ENCODE measurements around the gene ARHGAP20. TPM values are rescaled to one million over a fixed set of nuclear protein-coding genes. Genes with fewer than 3 reads are reported as not detected.

The ARHGAP20 gene
- total and polyA plus RNA-seq, 2 experiments from 2014 or later: 0.31 TPM; not detected in 1

DNA sequence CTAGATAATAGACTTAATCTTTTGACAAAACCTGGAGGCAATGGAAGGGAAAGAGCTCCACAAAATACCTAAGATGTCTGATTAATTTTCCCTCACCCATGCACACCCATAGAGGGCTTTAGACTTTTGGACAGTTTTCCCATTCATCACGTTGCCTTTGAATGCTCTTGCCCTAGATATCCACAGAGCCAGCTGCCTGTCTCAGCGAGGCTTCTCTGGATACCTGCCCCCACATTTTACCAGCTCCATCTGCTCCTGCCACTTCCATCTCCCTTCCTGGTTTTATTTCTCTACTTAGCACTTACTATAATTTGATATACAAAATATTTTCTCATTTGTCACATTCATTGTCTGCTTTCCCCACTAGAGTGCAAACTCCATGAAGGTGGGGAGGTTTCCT is 145.7 kb downstream of the ARHGAP20 start:
- Mint-ChIP-seq H3K9me3 (no peaks in the 10 kb centered on the region), H3K4me3 (no peak overlapping the region), H3K4me1 (peaks cover 14% of the 10 kb centered on the region), H3K36me3 (ENCODE audit: low read depth) (no peaks in the 10 kb centered on the region), H3K27ac (no peak overlapping the region), H3K27me3 (ENCODE audit: insufficient read depth, low read depth, poor library complexity) (peaks cover 3% of the 10 kb centered on the region)
- Histone ChIP-seq H3K9me2 (ENCODE audit: insufficient read depth) (no peaks in the 10 kb centered on the region; the same call in 1 of the 2 replicates), H3K27ac (ENCODE audit: low read depth) (no peak overlapping the region), H3K79me2 (replicated peaks; ENCODE audit: insufficient read depth) (no peaks in the 10 kb centered on the region), H2AFZ (no peak overlapping the region), H3K4me3 (no peak overlapping the region), H3F3A (replicated peaks; ENCODE audit: low read depth) (no peaks in the 10 kb centered on the region), H4K20me1 (replicated peaks; ENCODE audit: insufficient read depth) (no peaks in the 10 kb centered on the region), H3K27me3 (ENCODE audit: insufficient read depth) (no peaks in the 10 kb centered on the region), H3K4me1 (ENCODE audit: insufficient read depth) (peaks cover 17% of the 10 kb centered on the region), H3K4me2 (no peak overlapping the region), H3K36me3 (ENCODE audit: insufficient read depth) (no peaks in the 10 kb centered on the region)
- TF ChIP-seq POLR2AphosphoS5 (IDR thresholded peaks at IDR 0.05; ENCODE audit: low read depth): no peak
- TF ChIP-seq STAT1 (IDR thresholded peaks at IDR 0.05; ENCODE audit: unreplicated experiment): no peak
- no peak for TF ChIP-seq JUNB (IDR thresholded peaks at IDR 0.05; ENCODE audit: unreplicated experiment)
- no peak for TF ChIP-seq EZH2 (IDR thresholded peaks at IDR 0.05; ENCODE audit: low read depth, unreplicated experiment)
- no peak for TF ChIP-seq CREB1 (CRISPR knock-in tag; IDR thresholded peaks at IDR 0.05; ENCODE audit: low read depth)
- TF ChIP-seq NANOG (IDR thresholded peaks at IDR 0.05; ENCODE audit: borderline replicate concordance): no peak
- TF ChIP-seq ZNF331 (CRISPR knock-in tag; IDR thresholded peaks at IDR 0.05; ENCODE audit: low read depth): no peak
- TF ChIP-seq, protein P1, sequence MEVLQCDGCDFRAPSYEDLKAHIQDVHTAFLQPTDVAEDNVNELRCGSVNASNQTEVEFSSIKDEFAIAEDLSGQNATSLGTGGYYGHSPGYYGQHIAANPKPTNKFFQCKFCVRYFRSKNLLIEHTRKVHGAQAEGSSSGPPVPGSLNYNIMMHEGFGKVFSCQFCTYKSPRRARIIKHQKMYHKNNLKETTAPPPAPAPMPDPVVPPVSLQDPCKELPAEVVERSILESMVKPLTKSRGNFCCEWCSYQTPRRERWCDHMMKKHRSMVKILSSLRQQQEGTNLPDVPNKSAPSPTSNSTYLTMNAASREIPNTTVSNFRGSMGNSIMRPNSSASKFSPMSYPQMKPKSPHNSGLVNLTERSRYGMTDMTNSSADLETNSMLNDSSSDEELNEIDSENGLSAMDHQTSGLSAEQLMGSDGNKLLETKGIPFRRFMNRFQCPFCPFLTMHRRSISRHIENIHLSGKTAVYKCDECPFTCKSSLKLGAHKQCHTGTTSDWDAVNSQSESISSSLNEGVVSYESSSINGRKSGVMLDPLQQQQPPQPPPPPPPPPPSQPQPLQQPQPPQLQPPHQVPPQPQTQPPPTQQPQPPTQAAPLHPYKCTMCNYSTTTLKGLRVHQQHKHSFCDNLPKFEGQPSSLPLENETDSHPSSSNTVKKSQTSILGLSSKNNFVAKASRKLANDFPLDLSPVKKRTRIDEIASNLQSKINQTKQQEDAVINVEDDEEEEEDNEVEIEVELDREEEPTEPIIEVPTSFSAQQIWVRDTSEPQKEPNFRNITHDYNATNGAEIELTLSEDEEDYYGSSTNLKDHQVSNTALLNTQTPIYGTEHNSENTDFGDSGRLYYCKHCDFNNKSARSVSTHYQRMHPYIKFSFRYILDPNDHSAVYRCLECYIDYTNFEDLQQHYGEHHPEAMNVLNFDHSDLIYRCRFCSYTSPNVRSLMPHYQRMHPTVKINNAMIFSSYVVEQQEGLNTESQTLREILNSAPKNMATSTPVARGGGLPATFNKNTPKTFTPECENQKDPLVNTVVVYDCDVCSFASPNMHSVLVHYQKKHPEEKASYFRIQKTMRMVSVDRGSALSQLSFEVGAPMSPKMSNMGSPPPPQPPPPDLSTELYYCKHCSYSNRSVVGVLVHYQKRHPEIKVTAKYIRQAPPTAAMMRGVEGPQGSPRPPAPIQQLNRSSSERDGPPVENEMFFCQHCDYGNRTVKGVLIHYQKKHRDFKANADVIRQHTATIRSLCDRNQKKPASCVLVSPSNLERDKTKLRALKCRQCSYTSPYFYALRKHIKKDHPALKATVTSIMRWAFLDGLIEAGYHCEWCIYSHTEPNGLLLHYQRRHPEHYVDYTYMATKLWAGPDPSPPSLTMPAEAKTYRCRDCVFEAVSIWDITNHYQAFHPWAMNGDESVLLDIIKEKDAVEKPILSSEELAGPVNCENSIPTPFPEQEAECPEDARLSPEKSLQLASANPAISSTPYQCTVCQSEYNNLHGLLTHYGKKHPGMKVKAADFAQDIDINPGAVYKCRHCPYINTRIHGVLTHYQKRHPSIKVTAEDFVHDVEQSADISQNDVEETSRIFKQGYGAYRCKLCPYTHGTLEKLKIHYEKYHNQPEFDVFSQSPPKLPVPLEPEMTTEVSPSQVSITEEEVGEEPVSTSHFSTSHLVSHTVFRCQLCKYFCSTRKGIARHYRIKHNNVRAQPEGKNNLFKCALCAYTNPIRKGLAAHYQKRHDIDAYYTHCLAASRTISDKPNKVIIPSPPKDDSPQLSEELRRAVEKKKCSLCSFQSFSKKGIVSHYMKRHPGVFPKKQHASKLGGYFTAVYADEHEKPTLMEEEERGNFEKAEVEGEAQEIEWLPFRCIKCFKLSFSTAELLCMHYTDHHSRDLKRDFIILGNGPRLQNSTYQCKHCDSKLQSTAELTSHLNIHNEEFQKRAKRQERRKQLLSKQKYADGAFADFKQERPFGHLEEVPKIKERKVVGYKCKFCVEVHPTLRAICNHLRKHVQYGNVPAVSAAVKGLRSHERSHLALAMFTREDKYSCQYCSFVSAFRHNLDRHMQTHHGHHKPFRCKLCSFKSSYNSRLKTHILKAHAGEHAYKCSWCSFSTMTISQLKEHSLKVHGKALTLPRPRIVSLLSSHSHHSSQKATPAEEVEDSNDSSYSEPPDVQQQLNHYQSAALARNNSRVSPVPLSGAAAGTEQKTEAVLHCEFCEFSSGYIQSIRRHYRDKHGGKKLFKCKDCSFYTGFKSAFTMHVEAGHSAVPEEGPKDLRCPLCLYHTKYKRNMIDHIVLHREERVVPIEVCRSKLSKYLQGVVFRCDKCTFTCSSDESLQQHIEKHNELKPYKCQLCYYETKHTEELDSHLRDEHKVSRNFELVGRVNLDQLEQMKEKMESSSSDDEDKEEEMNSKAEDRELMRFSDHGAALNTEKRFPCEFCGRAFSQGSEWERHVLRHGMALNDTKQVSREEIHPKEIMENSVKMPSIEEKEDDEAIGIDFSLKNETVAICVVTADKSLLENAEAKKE (CRISPR knock-in tag; IDR thresholded peaks at IDR 0.05): no peak
- TF ChIP-seq, protein P2, sequence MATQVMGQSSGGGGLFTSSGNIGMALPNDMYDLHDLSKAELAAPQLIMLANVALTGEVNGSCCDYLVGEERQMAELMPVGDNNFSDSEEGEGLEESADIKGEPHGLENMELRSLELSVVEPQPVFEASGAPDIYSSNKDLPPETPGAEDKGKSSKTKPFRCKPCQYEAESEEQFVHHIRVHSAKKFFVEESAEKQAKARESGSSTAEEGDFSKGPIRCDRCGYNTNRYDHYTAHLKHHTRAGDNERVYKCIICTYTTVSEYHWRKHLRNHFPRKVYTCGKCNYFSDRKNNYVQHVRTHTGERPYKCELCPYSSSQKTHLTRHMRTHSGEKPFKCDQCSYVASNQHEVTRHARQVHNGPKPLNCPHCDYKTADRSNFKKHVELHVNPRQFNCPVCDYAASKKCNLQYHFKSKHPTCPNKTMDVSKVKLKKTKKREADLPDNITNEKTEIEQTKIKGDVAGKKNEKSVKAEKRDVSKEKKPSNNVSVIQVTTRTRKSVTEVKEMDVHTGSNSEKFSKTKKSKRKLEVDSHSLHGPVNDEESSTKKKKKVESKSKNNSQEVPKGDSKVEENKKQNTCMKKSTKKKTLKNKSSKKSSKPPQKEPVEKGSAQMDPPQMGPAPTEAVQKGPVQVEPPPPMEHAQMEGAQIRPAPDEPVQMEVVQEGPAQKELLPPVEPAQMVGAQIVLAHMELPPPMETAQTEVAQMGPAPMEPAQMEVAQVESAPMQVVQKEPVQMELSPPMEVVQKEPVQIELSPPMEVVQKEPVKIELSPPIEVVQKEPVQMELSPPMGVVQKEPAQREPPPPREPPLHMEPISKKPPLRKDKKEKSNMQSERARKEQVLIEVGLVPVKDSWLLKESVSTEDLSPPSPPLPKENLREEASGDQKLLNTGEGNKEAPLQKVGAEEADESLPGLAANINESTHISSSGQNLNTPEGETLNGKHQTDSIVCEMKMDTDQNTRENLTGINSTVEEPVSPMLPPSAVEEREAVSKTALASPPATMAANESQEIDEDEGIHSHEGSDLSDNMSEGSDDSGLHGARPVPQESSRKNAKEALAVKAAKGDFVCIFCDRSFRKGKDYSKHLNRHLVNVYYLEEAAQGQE (IDR thresholded peaks at IDR 0.05; ENCODE audit: unreplicated experiment): no peak
- ATAC-seq (no peak), DNase-seq (ENCODE audit: low spot score) (no peak)

Data from GM23338 (cell line).